IMR-90 (cell line): ENCODE data around the gene METTL24. TPM values are rescaled to one million over a fixed set of nuclear protein-coding genes. Genes with fewer than 3 reads are reported as not detected.

ENCODE experiments used
- ATAC-seq: fragments of 200-7000 bp; cut with Tn5 transposase; 2 replicates; pipeline ENCODE4 v1.9.1; 2020; ENCODE audit warnings: low read depth, mild to moderate bottlenecking, moderate library complexity
- BruUV-seq: library from RNA; stranded (reverse); fragments of 400-500 nt; replicated peaks from 2 replicates; lab custom pipeline; 2021; lab: Mats Ljungman, UMichigan
- CTCF ChIA-PET: fragments of 300-600 bp; formaldehyde crosslinking; extraction: SDS; loops from one replicate; lab custom pipeline; 2021; ENCODE audit warnings: antibody characterized with exemption; lab: Yijun Ruan, JAX
- POLR2A ChIA-PET: fragments of 300-600 bp; sonication (Branson Sonifier 250); formaldehyde crosslinking; loops from one replicate; lab custom pipeline; 2022; ENCODE audit warnings: antibody characterized with exemption; ENCODE audit not compliant: unreplicated experiment; lab: Charles Lee
- DNase-seq: peaks from one replicate; pipeline ENCODE4 v3.0.0; 2013
- H2AFZ ChIP-seq: replicated peaks from 2 replicates; pipeline ENCODE3; 2013; ENCODE audit warnings: low read length, mild to moderate bottlenecking; ENCODE audit not compliant: poor library complexity
- H2AK5ac ChIP-seq: 2 replicates; pipeline ENCODE4 v1.6.1; 2013; ENCODE audit warnings: low read depth, low read length, inconsistent platforms
- H2AK9ac ChIP-seq: replicated peaks from 2 replicates; pipeline ENCODE3; 2013; ENCODE audit warnings: mild to moderate bottlenecking, low read depth, low read length, moderate library complexity; ENCODE audit not compliant: poor library complexity
- H2BK120ac ChIP-seq: 2 replicates; pipeline ENCODE4 v1.6.1; 2013; ENCODE audit warnings: low read depth, low read length, inconsistent platforms
- H2BK15ac ChIP-seq: 3 replicates; pipeline ENCODE4 v1.6.1; 2013; ENCODE audit warnings: low read depth, low read length, inconsistent platforms
- H2BK20ac ChIP-seq: 2 replicates; pipeline ENCODE4 v1.6.1; 2013; ENCODE audit warnings: low read depth, mild to moderate bottlenecking, inconsistent platforms, low read length, moderate library complexity
- H2BK5ac ChIP-seq: 2 replicates; pipeline ENCODE4 v1.6.1; 2013; ENCODE audit warnings: mild to moderate bottlenecking, low read depth, low read length, inconsistent platforms; ENCODE audit not compliant: poor library complexity, severe bottlenecking
- H3K14ac ChIP-seq: replicated peaks from 2 replicates; pipeline ENCODE4 v1.6.1; 2013; ENCODE audit warnings: low read depth, low read length, inconsistent platforms
- H3K18ac ChIP-seq: 2 replicates; pipeline ENCODE4 v1.6.1; 2013; ENCODE audit warnings: low read depth, low read length, control low read depth
- H3K23ac ChIP-seq: 2 replicates; pipeline ENCODE4 v1.6.1; 2013; ENCODE audit warnings: low read depth, low read length, inconsistent platforms
- H3K27ac ChIP-seq: 2 replicates; pipeline ENCODE4 v1.5.1; 2013; ENCODE audit warnings: mild to moderate bottlenecking, control low read depth, low read length; ENCODE audit not compliant: insufficient read depth
- H3K27me3 ChIP-seq: 2 replicates; pipeline ENCODE4 v1.6.1; 2013; ENCODE audit warnings: low read length; ENCODE audit not compliant: control insufficient read depth, insufficient read depth
- H3K36me3 ChIP-seq: 2 replicates; pipeline ENCODE4 v1.6.1; 2013; ENCODE audit warnings: low read length, mixed read lengths; ENCODE audit not compliant: control insufficient read depth, insufficient read depth
- H3K4ac ChIP-seq: 2 replicates; pipeline ENCODE4 v1.6.1; 2013; ENCODE audit warnings: low read depth, low read length, inconsistent platforms
- H3K4me1 ChIP-seq: 2 replicates; pipeline ENCODE4 v1.6.1; 2013; ENCODE audit warnings: low read length, mixed read lengths; ENCODE audit not compliant: control insufficient read depth, insufficient read depth
- H3K4me2 ChIP-seq: 2 replicates; pipeline ENCODE4 v1.6.1; 2013; ENCODE audit warnings: low read depth, mild to moderate bottlenecking, control low read depth, low read length, moderate library complexity
- H3K4me3 ChIP-seq: 2 replicates; pipeline ENCODE4 v1.5.1; 2013; ENCODE audit warnings: low read depth, mild to moderate bottlenecking, control low read depth, low read length, moderate library complexity; ENCODE audit not compliant: insufficient read depth
- H3K56ac ChIP-seq: 2 replicates; pipeline ENCODE4 v1.6.1; 2013; ENCODE audit warnings: low read length, inconsistent platforms; ENCODE audit not compliant: insufficient read depth; ENCODE audit errors: extremely low read depth
- H3K79me1 ChIP-seq, 2 experiments: 2 replicates each; pipeline ENCODE4 v1.6.1; 2013; ENCODE audit warnings: low read length in 2 of 2, inconsistent platforms in 1 of 2, low read depth in 1 of 2
- H3K9ac ChIP-seq: 2 replicates; pipeline ENCODE4 v1.6.1; 2013; ENCODE audit warnings: low read depth, low read length, control low read depth
- H3K9me1 ChIP-seq: 2 replicates; pipeline ENCODE4 v1.6.1; 2013; ENCODE audit warnings: low read length, inconsistent platforms; ENCODE audit not compliant: insufficient read depth
- H3K9me3 ChIP-seq: 2 replicates; pipeline ENCODE4 v1.6.1; 2013; ENCODE audit warnings: low read length; ENCODE audit not compliant: control insufficient read depth, insufficient read depth
- H4K20me1 ChIP-seq: 2 replicates; pipeline ENCODE4 v1.6.1; 2013; ENCODE audit warnings: low read length, inconsistent platforms; ENCODE audit not compliant: insufficient read depth
- H4K5ac ChIP-seq: 2 replicates; pipeline ENCODE4 v1.6.1; 2013; ENCODE audit warnings: mild to moderate bottlenecking, low read depth, low read length, control low read depth
- H4K8ac ChIP-seq, 2 experiments: 2 replicates each; pipeline ENCODE4 v1.6.1; 2013; ENCODE audit warnings: low read depth in 2 of 2, low read length in 2 of 2, control low read depth in 1 of 2, inconsistent platforms in 1 of 2
- H4K91ac ChIP-seq: 2 replicates; pipeline ENCODE4 v1.6.1; 2013; ENCODE audit warnings: low read depth, low read length, inconsistent platforms; ENCODE audit not compliant: insufficient read depth
- BHLHE40 ChIP-seq: fragments of 150-350 bp; IDR thresholded peaks from 2 replicates; pipeline ENCODE4 v1.6.1; 2016; ENCODE audit warnings: mild to moderate bottlenecking, low read depth, low read length
- CEBPB ChIP-seq: IDR thresholded peaks from 2 replicates; pipeline ENCODE4 v1.6.1; 2012; ENCODE audit warnings: low read depth, low read length, improper control_type of control experiment
- CHD1 ChIP-seq: IDR thresholded peaks from 2 replicates; pipeline ENCODE4 v1.6.1; 2012; ENCODE audit warnings: low read depth, low read length, improper control_type of control experiment
- ELK1 ChIP-seq: fragments of 150-350 bp; IDR thresholded peaks from 2 replicates; pipeline ENCODE4 v1.6.1; 2016; ENCODE audit warnings: low read depth, mild to moderate bottlenecking, low read length, moderate library complexity, borderline replicate concordance
- FOS ChIP-seq: fragments of 150-350 bp; IDR thresholded peaks from 2 replicates; pipeline ENCODE4 v1.6.1; 2016; ENCODE audit warnings: low read depth, low read length
- MAZ ChIP-seq: IDR thresholded peaks from 2 replicates; pipeline ENCODE4 v1.6.1; 2012; ENCODE audit warnings: low read depth, mild to moderate bottlenecking, low read length, improper control_type of control experiment, moderate library complexity, borderline replicate concordance
- MXI1 ChIP-seq: IDR thresholded peaks from 2 replicates; pipeline ENCODE4 v1.6.1; 2012; ENCODE audit warnings: low read depth, mild to moderate bottlenecking, low read length, moderate library complexity, borderline replicate concordance
- POLR2A ChIP-seq: IDR thresholded peaks from 2 replicates; pipeline ENCODE4 v1.6.1; 2012; ENCODE audit warnings: mild to moderate bottlenecking, low read depth, low read length
- RAD21 ChIP-seq: IDR thresholded peaks from 2 replicates; pipeline ENCODE4 v1.6.1; 2012; ENCODE audit warnings: low read length, improper control_type of control experiment
- RCOR1 ChIP-seq: IDR thresholded peaks from 2 replicates; pipeline ENCODE4 v1.6.1; 2012; ENCODE audit warnings: mild to moderate bottlenecking, low read length, improper control_type of control experiment; ENCODE audit not compliant: insufficient replicate concordance
- RFX5 ChIP-seq: IDR thresholded peaks from 2 replicates; pipeline ENCODE4 v1.8.0; 2012; ENCODE audit warnings: low read depth, mild to moderate bottlenecking, low read length, moderate library complexity
- SMC3 ChIP-seq: fragments of 150-350 bp; IDR thresholded peaks from 2 replicates; pipeline ENCODE4 v1.6.1; 2016; ENCODE audit warnings: low read depth, mild to moderate bottlenecking, antibody characterized with exemption, low read length, moderate library complexity
- WGBS, 2 experiments: methylation state at CpG; one replicate each; pipeline versions ENCODE4 v1.1.5 to v1.1.7; 2013; ENCODE audit warnings: missing lambda C conversion rate in 2 of 2; ENCODE audit not compliant: insufficient read length in 1 of 2; ENCODE audit errors: extremely low coverage in 2 of 2; 5-methylcytosine and 5-hydroxymethylcytosine counted together
- dilution Hi-C: fragments of 300-500 bp; cut with HindIII; formaldehyde crosslinking; loops from one replicate; pipeline ENCODE4 v1.14.3; 2018; ENCODE audit warnings: low sequenced_read_pairs; ENCODE audit not compliant: unreplicated experiment
- in situ Hi-C: fragments of 300-500 bp; cut with MboI; formaldehyde crosslinking; loops from 3 replicates; pipeline ENCODE4 v1.14.3; 2019; ENCODE audit warnings: low sequenced_read_pairs, inconsistent platforms, mixed read lengths
- intact Hi-C: fragments of 100-400 bp; cut with micrococcal nuclease; formaldehyde crosslinking; loops from 2 replicates; pipeline ENCODE4 v1.10.0; 2022
- polyA plus RNA-seq, 3 experiments: library from polyadenylated mRNA; depleted of rRNA; stranded (reverse); fragments of >200 nt; gene quantifications; 2 replicates each; pipeline ENCODE4 v1.2.3, GENCODE V29; 2012; ENCODE audit warnings: low replicate concordance in 1 of 3
- total RNA-seq: library from RNA; depleted of rRNA; stranded (reverse); fragments of >200 nt; gene quantifications from 2 replicates; pipeline ENCODE4 v1.2.3, GENCODE V29; 2012

METTL24 gene
- total and polyA plus RNA-seq, 2 of the 4 experiments (the other 2 are of a cell fraction): not detected

GRCh38 chr6:110359556-110359955, 1.4 kb upstream of the METTL24 start:
- no peak overlapping the region for H3K9ac ChIP-seq
- no peak overlapping the region for H2AK5ac ChIP-seq
- H4K20me1 ChIP-seq: no peaks in the 10 kb centered on the region
- POLR2A ChIA-PET: no interaction called here
- no peaks in the 10 kb centered on the region for H3K36me3 ChIP-seq
- H2BK120ac ChIP-seq: no peak overlapping the region
- intact Hi-C loops: no loop called here
- BruUV-seq: no TSS peak
- H3K4me2 ChIP-seq: no peak overlapping the region
- CTCF ChIA-PET: no interaction called here
- in situ Hi-C loops: no loop called here
- no peak overlapping the region for H4K91ac ChIP-seq
- no peak for DNase-seq
- H2AFZ ChIP-seq: no peak overlapping the region
- no peak for TF ChIP-seq SMC3
- TF ChIP-seq RFX5: no peak
- TF ChIP-seq FOS: no peak
- TF ChIP-seq CEBPB: no peak
- TF ChIP-seq MAZ: no peak
- TF ChIP-seq RAD21: no peak
- no peak for TF ChIP-seq CHD1
- TF ChIP-seq ELK1: no peak
- TF ChIP-seq RCOR1: no peak
- TF ChIP-seq MXI1: no peak
- no peak for TF ChIP-seq POLR2A
- TF ChIP-seq BHLHE40: no peak
- no peak overlapping the region for H3K23ac ChIP-seq
- H3K9me1 ChIP-seq: no peaks in the 10 kb centered on the region
- H3K18ac ChIP-seq: no peak overlapping the region
- ATAC-seq: no peak
- no peak overlapping the region for H4K5ac ChIP-seq
- H2BK5ac ChIP-seq: no peak overlapping the region
- no peaks in the 10 kb centered on the region for H3K79me1 ChIP-seq
- dilution Hi-C loops: no loop called here
- no peaks in the 10 kb centered on the region for H3K4me1 ChIP-seq
- H2BK15ac ChIP-seq: no peak overlapping the region
- H2AK9ac ChIP-seq: no peak overlapping the region
- no peak overlapping the region for H2BK20ac ChIP-seq
- peaks cover 57% of the 10 kb centered on the region for H3K27me3 ChIP-seq
- peaks cover 5% of the 10 kb centered on the region for H3K9me3 ChIP-seq
- no peak overlapping the region for H3K4ac ChIP-seq
- H3K27ac ChIP-seq: no peak overlapping the region
- H3K56ac ChIP-seq: no peak overlapping the region
- no peak overlapping the region for H4K8ac ChIP-seq
- no peak overlapping the region for H3K14ac ChIP-seq
- no peak overlapping the region for H3K4me3 ChIP-seq
- WGBS, 2 experiments: no CpG with 5 or more reads among the region's 5 CpGs
